CD4-positive, alpha-beta T cell treated with Interleukin-10 for 1 hour (primary cell): ENCODE results near the gene CLIC6.
"Not testable (repeated sequence)": the region's sequence is repeated elsewhere in the genome, so short reads cannot be mapped to it uniquely, and the experiment has no call there.

Experiments used
- DNase-seq: peaks from one replicate; pipeline ENCODE4 v3.0.0-alpha.2; 2020

Gene CLIC6

DNA sequence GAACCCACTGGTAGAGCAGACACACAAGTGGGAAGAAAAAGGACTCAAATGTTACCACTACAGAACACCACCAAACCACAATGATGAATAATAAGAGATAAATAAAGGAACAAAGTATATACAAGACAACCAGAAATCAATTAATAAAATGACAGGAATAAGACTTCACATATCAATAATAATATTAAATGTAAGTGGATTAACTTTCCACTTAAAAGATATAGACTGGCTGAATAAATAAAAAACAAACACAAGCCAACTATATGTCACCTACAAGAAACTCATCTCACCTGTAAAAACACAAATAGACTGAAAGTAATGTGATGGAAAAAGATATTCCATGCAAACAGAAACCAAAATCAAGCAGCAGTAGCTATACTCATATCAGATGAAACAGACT is 6.9 kb upstream of the CLIC6 start:
- DNase-seq, result no peak

DNA sequence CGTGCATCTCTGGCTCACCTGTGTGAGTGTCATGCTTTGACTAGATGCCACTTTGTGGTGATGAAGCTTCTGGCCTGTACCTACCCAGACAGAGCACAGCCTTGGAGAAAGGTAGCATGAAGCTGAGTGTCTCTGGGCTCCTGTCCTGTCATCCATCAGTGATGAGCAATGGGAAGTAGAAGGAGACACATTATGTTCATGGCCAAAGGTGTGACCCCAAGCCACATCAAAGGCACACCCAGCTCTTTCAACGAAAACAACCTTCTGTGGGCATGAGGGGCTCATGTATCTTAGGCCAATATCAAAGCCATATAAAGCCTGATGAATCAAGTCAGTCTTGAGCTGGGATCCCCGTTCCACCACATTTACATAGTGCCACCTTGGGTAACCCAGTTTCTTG is 1.0 kb upstream of the CLIC6 start:
- DNase-seq, result no peak

- peak; percentile 10 for DNase-seq
Measured at GRCh38 chr21:34669149-34669879, 520 bp downstream of the CLIC6 start.

- not testable (repeated sequence) for DNase-seq
Measured at GRCh38 chr21:34669880-34670219, 1.1 kb downstream of the CLIC6 start.

DNA sequence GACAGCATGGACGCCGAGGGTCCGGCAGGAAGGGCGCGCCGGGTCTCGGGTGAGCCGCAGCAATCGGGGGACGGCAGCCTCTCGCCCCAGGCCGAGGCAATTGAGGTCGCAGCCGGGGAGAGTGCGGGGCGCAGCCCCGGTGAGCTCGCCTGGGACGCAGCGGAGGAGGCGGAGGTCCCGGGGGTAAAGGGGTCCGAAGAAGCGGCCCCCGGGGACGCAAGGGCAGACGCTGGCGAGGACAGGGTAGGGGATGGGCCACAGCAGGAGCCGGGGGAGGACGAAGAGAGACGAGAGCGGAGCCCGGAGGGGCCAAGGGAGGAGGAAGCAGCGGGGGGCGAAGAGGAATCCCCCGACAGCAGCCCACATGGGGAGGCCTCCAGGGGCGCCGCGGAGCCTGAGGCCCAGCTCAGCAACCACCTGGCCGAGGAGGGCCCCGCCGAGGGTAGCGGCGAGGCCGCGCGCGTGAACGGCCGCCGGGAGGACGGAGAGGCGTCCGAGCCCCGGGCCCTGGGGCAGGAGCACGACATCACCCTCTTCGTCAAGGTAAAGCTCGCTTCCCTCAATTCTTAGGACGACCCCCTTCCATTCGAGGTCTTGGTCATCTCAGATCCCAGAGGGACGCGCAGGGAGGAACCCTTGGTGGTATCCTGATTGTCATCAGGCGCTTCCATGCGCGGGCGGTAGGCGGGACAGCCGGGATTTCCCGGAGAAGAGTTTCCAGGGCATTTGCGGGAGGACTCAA is 1.6 kb downstream of the CLIC6 start:
- DNase-seq, result no peak

GRCh38 chr21:34670962-34671348 is 2.2 kb downstream of the CLIC6 start:
- no peak for DNase-seq

DNA sequence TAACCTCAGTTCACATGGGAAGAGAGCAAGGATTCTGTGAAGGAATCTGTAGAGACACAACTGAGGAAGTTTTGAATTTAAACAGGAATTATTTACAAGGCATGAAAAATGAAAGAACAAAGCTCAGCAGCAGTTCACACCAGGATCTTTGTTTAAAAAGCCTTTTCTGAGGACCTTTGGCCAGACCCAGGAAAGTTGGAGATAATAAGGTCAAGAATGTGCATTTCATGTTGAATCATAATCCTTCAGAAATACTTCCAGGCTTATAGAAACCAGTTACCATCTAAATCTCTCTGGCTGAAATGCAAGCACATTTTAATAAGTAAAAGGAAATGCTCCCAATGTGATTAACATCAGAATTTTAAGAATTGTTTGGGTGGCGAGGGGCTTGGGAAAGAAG is 2.7 kb downstream of the CLIC6 start:
- no peak for DNase-seq

DNA sequence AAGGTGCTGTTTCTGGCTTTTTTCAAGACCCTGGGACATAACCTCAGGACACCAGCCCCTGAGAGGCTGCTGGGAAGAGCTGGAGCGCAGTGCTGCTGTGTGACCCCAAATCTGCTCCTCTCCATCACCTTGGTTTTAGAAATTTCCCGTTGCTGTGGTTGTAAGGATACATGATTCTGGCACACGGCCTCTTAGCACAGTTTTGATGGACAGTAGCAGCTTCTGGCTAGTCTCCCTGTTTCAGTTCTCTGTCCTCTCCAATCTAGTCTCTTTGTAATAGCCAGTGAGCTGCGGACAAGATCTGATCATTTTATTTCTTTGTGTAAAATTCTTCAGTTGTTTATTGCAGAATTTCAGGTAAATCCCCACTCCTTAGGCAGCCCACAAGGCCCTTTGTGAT is 3.1 kb downstream of the CLIC6 start:
- no peak for DNase-seq

DNA sequence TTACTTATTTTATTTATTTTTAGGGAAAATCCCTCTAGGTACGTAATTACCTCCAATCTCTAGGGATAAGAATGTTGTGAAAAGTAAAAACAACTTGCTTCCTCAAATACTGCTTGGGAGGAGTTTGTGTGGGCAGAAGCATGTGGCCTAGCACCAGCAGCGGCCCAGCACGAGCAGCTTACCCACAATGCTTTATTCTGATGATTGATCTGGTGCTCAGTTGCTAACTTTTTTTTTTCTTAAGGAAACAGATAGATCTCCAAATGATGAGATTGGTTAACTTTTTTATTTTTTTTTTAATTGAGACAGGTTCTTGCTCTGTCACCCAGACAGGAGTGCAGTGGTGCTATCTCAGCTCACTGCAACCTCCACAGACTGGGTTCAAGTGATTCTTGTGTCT is 4.2 kb downstream of the CLIC6 start:
- DNase-seq, result no peak

DNA sequence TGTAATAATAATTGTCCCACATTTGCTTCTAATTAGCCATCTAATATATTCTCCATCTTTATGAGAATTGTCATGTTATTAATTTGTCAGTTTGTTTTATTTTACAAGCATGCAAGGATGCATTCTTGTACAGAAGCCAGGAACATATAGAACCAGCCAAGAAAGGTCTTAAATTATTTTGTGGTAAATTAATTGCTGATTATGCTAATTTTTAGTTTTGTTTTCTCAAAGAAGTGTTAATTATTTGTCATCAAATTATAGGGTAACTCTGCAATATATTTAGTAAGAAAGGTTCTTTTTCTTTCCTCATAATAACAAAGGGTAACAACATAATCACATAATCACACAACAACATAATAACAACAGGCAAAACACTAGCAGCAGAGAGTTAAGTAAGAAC is 5.7 kb downstream of the CLIC6 start:
- no peak for DNase-seq

- DNase-seq, result no peak
Measured at GRCh38 chr21:34675871-34676270, 7.1 kb downstream of the CLIC6 start.

DNA sequence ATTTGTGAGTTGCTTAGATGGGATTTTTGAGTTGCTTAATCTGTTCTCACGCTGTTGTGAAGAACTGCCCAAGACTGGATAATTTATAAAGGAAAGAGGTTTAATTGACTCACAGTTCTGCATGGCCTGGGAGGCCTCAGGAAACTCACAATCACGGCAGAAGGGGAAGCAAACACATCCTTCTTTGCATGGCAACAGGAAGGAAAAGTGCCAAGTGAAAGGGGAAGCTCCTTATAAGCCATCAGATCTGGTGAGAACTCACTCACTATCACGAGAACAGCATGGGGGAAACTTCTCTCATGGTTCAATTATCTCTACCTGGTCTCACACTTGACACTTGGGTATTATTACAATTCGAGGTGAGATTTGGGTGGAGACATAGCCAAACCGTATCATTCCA is 10.3 kb downstream of the CLIC6 start:
- no peak for DNase-seq

DNA sequence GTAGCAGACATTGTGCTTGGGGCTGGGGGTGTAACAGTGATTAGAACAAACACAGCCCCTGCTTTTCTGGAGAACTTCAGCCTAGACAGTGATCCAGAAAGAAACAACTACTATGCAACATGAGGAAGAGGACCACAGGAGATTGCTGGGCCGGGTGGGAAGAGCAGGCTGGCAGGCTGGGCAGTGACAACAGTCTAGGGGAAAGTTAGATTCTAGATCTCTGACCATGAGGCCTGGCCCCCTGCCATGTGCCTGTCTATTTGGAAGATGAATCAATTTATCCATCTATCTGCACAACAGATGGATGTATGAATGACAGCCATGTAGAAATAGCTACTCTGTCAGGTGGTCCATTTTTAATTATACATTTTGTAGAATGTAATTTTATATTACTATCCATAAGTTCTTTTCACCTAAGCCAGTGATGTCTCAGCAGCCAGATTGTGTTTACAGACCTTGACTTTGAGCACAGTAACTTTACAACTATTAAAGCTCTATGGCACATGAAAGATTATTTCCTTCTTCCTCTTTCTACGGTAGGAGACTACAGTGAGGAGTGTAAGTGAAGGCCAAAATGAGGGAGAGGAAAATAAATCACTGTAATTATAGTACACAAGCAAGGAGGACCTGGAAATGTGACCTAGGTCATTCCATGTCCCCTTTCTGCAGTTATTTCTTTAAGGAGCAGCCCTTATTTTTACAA is 15.5 kb downstream of the CLIC6 start:
- DNase-seq, result no peak

- no peak for DNase-seq
Measured at GRCh38 chr21:34687065-34687464, 18.3 kb downstream of the CLIC6 start.

GRCh38 chr21:34687745-34688144 is 19.0 kb downstream of the CLIC6 start:
- no peak for DNase-seq

DNA sequence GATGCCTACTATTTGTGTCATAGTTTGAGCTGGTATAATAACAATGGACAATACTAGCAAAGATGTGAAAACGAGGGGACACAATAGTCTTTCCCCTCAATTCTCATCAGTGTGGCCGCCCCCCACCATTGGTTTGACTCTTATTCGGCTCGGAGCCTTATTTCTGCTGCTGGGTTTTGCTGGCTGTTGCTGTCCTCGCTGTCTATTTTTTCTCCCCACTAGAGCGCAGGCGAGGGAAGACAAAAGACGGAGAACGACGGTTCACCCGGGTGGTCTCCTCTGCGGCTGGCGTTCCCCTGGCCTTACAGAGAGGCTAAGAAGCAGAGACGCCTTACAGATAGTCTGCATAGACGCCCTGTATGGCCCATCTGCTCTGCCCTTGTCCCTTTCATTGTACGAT is 19.4 kb downstream of the CLIC6 start:
- no peak for DNase-seq

- no peak for DNase-seq
Measured at GRCh38 chr21:34688715-34689114, 19.9 kb downstream of the CLIC6 start.

DNA sequence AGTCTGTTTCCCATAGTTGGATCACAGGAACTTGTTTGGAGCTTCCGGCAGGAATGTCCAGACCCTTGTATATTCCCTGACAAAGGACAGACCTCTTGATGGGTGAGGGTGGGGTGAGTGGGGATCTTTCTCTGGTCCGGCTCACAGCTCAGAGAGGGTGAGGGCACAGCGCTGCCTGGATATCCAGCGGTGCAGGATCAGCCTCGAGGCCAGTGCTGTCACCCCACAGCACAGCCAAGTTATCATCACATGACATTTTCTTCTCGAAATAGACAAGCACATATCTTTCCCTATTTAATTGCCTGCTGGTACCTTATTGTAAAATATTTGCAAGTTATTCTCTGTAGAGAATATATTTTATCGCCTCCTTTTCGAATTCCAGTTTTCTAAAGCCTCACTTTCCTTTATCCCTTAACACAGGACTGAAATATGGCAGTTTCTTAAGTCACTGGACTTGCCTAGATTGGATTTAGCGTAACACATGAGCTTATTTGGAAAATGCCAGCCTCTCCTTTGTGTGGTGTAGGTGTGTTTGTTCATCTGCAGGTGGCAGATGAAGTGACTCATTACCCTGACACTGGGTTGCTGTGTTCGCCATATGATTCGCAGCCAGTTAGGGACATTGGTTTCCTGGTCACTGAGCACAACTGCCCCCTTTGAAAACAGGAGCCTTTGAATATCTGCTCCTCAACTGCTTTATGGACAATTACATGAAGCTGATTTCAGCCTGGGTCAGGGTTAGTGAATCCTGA is 21.4 kb downstream of the CLIC6 start:
- no peak for DNase-seq

GRCh38 chr21:34690793-34691175 is 22.0 kb downstream of the CLIC6 start:
- DNase-seq, result no peak

DNA sequence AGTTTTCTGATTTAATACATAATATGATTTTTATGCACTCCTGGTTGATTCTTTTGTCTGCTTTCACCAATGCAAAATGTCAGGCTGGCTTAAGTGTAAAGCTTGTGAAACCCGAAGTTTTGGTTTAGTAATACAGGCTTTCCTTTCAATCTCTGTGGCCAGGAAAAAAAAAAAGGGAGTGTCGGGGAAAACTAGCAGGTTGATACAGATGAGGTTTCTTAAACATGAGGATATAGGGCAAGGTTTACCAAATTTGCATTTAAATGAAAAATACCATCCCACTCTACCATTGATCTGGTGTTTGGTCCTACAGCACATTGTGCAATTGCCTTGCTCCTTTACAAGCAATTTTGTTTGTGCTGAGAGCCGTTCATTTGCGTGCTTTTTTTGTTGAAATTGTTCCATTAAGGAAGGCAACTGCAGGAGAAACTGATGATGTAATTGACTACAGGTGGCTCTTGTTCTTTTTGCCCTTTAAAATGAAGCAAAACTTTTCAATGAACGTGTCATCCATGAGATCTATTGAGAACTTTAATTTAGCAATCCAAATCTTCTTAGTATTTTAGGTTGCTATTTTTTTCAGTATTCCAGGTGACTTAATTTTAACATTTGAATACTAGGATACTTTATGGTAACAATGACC is 22.7 kb downstream of the CLIC6 start:
- DNase-seq, result no peak

DNA sequence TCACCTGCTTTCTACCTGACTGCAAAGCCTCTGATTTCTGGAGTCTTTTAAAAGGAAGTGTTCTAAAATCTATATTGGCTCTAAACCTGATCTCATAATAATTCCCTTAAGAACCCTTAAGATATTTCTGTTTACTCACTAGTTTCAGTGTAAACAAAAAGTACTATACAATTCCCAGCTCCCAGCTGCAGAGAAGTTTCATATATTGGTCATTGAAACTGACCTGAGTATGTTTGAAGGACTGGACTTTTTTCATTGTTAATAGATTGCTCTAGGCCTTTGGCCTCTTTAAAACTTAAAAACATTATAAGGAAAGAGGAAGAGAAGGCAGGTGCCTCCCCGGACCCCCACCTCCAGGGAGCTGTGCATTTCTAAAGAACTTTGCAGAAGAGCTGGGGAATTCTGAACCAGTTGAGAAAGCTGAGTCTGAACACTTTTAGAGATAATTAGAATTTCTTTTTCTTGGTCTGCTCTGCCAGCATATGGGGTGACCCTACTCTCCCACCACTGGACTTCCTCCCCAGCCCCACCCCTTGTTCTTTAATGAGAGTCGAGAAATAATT is 23.7 kb downstream of the CLIC6 start:
- no peak for DNase-seq

DNA sequence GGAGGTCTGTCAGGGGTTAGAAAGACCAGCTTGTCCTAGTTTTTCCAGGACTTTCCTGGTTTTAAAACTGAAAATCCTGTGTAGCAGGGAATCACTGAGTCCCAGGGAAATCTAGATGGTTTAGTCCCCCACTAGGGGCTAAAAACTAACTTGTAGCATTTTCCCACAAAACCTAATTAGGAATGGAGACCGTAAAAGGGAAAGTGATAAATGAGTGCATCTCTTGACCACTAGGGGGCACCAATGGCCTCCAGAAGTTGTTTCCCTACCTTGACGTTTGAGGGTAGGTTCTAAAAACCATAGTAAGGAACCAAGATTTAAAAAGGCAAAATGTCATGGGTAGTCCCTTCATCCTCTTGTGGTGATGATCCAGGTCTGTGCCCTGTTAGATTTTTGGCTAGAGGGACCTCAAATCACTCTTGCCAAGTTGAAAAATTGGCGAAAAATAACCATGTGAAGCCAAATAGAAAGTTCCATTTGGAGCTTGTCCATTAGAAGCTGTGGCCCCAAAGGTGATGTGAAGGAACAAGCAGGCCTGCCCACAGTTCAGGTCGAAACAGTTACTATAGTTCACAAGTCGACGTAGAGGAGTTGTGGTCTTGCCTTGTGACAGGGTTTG is 24.5 kb downstream of the CLIC6 start:
- peak; percentile 57 for DNase-seq
